Measurements from ENCODE around the gene DIO2.

DNA sequence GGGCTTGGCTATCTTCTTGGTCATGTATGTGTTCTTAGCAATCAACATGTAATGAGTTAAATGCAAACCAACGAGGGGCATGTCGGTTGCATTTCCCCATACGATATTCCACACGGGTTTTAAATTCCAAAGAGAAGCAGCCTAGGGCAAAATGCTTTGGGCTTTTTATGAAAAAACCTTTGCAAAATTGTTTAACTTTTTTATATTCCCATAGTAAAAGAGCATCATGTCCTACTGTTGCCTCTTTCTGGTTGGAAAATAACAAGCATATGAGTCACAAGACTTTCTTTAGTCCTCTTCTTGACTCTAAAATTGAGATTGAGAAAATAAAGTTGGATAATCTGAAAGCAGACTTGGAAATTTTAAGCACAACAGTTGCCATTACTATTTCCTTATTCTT lies 3.8 kb upstream of the DIO2 start:
- TF ChIP-seq EZH2 (IDR thresholded peaks at IDR 0.05; ENCODE audit: borderline replicate concordance, low read depth, low read length, severe bottlenecking): no peak
- TF ChIP-seq, protein P1, sequence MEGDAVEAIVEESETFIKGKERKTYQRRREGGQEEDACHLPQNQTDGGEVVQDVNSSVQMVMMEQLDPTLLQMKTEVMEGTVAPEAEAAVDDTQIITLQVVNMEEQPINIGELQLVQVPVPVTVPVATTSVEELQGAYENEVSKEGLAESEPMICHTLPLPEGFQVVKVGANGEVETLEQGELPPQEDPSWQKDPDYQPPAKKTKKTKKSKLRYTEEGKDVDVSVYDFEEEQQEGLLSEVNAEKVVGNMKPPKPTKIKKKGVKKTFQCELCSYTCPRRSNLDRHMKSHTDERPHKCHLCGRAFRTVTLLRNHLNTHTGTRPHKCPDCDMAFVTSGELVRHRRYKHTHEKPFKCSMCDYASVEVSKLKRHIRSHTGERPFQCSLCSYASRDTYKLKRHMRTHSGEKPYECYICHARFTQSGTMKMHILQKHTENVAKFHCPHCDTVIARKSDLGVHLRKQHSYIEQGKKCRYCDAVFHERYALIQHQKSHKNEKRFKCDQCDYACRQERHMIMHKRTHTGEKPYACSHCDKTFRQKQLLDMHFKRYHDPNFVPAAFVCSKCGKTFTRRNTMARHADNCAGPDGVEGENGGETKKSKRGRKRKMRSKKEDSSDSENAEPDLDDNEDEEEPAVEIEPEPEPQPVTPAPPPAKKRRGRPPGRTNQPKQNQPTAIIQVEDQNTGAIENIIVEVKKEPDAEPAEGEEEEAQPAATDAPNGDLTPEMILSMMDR (IDR thresholded peaks at IDR 0.05; ENCODE audit: borderline replicate concordance, extremely low read depth, low read length, poor library complexity, severe bottlenecking): no peak

Measured in DND-41 (cell line).